ENCODE measurements around the gene SIN3A. TPM values are rescaled to one million over a fixed set of nuclear protein-coding genes. Genes with fewer than 3 reads are reported as not detected.

Gene SIN3A
- total RNA-seq, 1 experiment from 2014 or later: 45.5 TPM

GRCh38 chr15:75362642-75363249, 88.7 kb downstream of the SIN3A start:
- H3K4me3 Mint-ChIP-seq (ENCODE audit: unreplicated experiment): no peak overlapping the region
- no peak overlapping the region for H3K27ac Mint-ChIP-seq (ENCODE audit: low read depth, unreplicated experiment)
- no peak for DNase-seq (ENCODE audit: unreplicated experiment)
- H3K27me3 Mint-ChIP-seq (ENCODE audit: insufficient read depth, unreplicated experiment): no peaks in the 10 kb centered on the region
- peaks cover 55% of the 10 kb centered on the region for H3K36me3 Mint-ChIP-seq (ENCODE audit: insufficient read depth, unreplicated experiment)
- intact Hi-C loops (cut with micrococcal nuclease): no loop called here
- H3K9me3 Mint-ChIP-seq (ENCODE audit: unreplicated experiment): no peaks in the 10 kb centered on the region
- TF ChIP-seq CTCF (IDR thresholded peaks at IDR 0.05; ENCODE audit: unreplicated experiment): no peak
- H3K4me1 Mint-ChIP-seq (ENCODE audit: insufficient read depth, unreplicated experiment): no peaks in the 10 kb centered on the region
- POLR2A ChIA-PET: interaction anchor here (0.6 kb wide), 1 partner anchor 82 kb away, joined by 3 read pairs; no protein-coding TSS in a partner anchor
- CTCF ChIA-PET: interaction anchor here (0.5 to 1.5 kb wide), 2 partner anchors 89 to 440 kb away, joined by 3 read pairs; no protein-coding TSS in a partner anchor
- no TSS peak for BruUV-seq (replicated peaks)

GRCh38 chr15:75361989-75362641, 89.4 kb downstream of the SIN3A start:
- peaks cover 61% of the 10 kb centered on the region for H3K36me3 Mint-ChIP-seq (ENCODE audit: insufficient read depth, unreplicated experiment)
- no peak overlapping the region for H3K4me3 Mint-ChIP-seq (ENCODE audit: unreplicated experiment)
- H3K4me1 Mint-ChIP-seq (ENCODE audit: insufficient read depth, unreplicated experiment): no peaks in the 10 kb centered on the region
- no peak for DNase-seq (ENCODE audit: unreplicated experiment)
- H3K27ac Mint-ChIP-seq (ENCODE audit: low read depth, unreplicated experiment): no peak overlapping the region
- ChIA-PET CTCF (interaction anchor here (0.5 kb wide), 1 partner anchor 90 kb away, joined by 3 read pairs; no protein-coding TSS in a partner anchor), POLR2A (interaction anchor here (0.8 kb wide), 1 partner anchor 11 kb away, joined by 4 read pairs; no protein-coding TSS in a partner anchor)
- BruUV-seq (replicated peaks): no TSS peak
- H3K27me3 Mint-ChIP-seq (ENCODE audit: insufficient read depth, unreplicated experiment): no peaks in the 10 kb centered on the region
- no peaks in the 10 kb centered on the region for H3K9me3 Mint-ChIP-seq (ENCODE audit: unreplicated experiment)
- intact Hi-C loops (cut with micrococcal nuclease): no loop called here
- no peak for TF ChIP-seq CTCF (IDR thresholded peaks at IDR 0.05; ENCODE audit: unreplicated experiment)

GRCh38 chr15:75361361-75361988, 90.0 kb downstream of the SIN3A start:
- no peak overlapping the region for H3K4me3 Mint-ChIP-seq (ENCODE audit: unreplicated experiment)
- TF ChIP-seq CTCF (IDR thresholded peaks at IDR 0.05; ENCODE audit: unreplicated experiment): no peak
- H3K9me3 Mint-ChIP-seq (ENCODE audit: unreplicated experiment): no peaks in the 10 kb centered on the region
- peaks cover 61% of the 10 kb centered on the region for H3K36me3 Mint-ChIP-seq (ENCODE audit: insufficient read depth, unreplicated experiment)
- H3K4me1 Mint-ChIP-seq (ENCODE audit: insufficient read depth, unreplicated experiment): no peaks in the 10 kb centered on the region
- POLR2A ChIA-PET: interaction anchor here (0.8 kb wide), 1 partner anchor 11 kb away, joined by 4 read pairs; no protein-coding TSS in a partner anchor
- intact Hi-C loops (cut with micrococcal nuclease): no loop called here
- no peaks in the 10 kb centered on the region for H3K27me3 Mint-ChIP-seq (ENCODE audit: insufficient read depth, unreplicated experiment)
- H3K27ac Mint-ChIP-seq (ENCODE audit: low read depth, unreplicated experiment): no peak overlapping the region
- no peak for DNase-seq (ENCODE audit: unreplicated experiment)
- CTCF ChIA-PET: no interaction called here
- no TSS peak for BruUV-seq (replicated peaks)

- no peak overlapping the region for H3K4me3 Mint-ChIP-seq (ENCODE audit: unreplicated experiment)
- H3K36me3 Mint-ChIP-seq (ENCODE audit: insufficient read depth, unreplicated experiment): peaks cover 57% of the 10 kb centered on the region
- TF ChIP-seq CTCF (IDR thresholded peaks at IDR 0.05; ENCODE audit: unreplicated experiment): no peak
- no peaks in the 10 kb centered on the region for H3K9me3 Mint-ChIP-seq (ENCODE audit: unreplicated experiment)
- no peak for DNase-seq (ENCODE audit: unreplicated experiment)
- BruUV-seq (replicated peaks): no TSS peak
- intact Hi-C loops (cut with micrococcal nuclease): no loop called here
- ChIA-PET CTCF (no interaction called here), POLR2A (interaction anchor here (0.8 to 1.2 kb wide), 2 partner anchors 13 to 25 kb away, joined by 3 to 6 read pairs; partner anchors contain the start of gene COMMD4)
- H3K27ac Mint-ChIP-seq (ENCODE audit: low read depth, unreplicated experiment): no peak overlapping the region
- H3K4me1 Mint-ChIP-seq (ENCODE audit: insufficient read depth, unreplicated experiment): no peaks in the 10 kb centered on the region
- H3K27me3 Mint-ChIP-seq (ENCODE audit: insufficient read depth, unreplicated experiment): no peaks in the 10 kb centered on the region
These were observed 90.6 kb downstream of the SIN3A start for GRCh38 chr15:75360856-75361255.

Data from MCF 10A (cell line).